ENCODE data around the gene CHAF1A.

DNA sequence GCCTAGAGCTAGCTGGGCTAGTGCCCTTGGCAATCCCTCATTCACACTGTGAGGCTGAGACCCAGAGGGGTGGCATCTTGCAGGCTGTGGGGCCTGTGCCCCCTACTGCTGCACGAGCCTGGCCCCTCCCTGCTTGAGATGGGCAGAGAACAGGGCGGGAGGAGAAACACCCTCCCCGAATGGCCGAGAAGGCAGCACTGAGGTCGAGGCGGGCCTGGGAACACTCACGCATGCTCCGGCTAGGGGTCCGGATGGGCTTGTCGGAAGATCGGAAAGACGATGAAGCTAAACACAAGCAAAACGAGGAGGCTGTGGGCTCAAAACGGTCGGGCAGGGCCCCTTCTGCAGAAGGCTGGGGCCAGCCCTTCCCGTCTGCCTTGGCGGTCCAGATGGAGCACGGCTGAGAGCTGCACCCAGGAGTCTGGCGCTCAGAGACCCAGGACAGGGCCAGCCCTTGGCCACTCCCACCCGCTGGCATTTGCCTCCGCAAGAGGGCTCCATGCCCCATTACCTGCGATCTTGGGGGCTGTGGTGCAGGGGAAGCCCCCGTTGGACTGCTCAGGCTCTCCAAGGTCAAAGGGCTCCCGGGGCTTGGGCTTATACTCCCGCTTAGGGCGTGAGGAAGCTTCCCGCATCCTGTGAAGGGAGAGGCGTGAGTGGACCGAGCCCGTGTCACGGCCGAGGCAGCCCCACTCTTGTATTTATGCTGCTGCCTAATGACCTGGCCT is 40.2 kb upstream of the CHAF1A start:
- no peak for TF ChIP-seq MAFK (IDR thresholded peaks at IDR 0.05; ENCODE audit: low read depth, low read length)
- TF ChIP-seq, protein P1, sequence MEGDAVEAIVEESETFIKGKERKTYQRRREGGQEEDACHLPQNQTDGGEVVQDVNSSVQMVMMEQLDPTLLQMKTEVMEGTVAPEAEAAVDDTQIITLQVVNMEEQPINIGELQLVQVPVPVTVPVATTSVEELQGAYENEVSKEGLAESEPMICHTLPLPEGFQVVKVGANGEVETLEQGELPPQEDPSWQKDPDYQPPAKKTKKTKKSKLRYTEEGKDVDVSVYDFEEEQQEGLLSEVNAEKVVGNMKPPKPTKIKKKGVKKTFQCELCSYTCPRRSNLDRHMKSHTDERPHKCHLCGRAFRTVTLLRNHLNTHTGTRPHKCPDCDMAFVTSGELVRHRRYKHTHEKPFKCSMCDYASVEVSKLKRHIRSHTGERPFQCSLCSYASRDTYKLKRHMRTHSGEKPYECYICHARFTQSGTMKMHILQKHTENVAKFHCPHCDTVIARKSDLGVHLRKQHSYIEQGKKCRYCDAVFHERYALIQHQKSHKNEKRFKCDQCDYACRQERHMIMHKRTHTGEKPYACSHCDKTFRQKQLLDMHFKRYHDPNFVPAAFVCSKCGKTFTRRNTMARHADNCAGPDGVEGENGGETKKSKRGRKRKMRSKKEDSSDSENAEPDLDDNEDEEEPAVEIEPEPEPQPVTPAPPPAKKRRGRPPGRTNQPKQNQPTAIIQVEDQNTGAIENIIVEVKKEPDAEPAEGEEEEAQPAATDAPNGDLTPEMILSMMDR (conservative IDR thresholded peaks at IDR 0.05; ENCODE audit: low read depth, low read length): no peak
- no peak for TF ChIP-seq POLR2A (IDR thresholded peaks at IDR 0.05; ENCODE audit: low read depth, low read length)
- TF ChIP-seq RAD21 (IDR thresholded peaks at IDR 0.05; ENCODE audit: low read length): no peak
- TF ChIP-seq, protein P2, sequence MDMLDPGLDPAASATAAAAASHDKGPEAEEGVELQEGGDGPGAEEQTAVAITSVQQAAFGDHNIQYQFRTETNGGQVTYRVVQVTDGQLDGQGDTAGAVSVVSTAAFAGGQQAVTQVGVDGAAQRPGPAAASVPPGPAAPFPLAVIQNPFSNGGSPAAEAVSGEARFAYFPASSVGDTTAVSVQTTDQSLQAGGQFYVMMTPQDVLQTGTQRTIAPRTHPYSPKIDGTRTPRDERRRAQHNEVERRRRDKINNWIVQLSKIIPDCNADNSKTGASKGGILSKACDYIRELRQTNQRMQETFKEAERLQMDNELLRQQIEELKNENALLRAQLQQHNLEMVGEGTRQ (IDR thresholded peaks at IDR 0.05; ENCODE audit: low read depth, low read length): no peak
- TF ChIP-seq MXI1 (IDR thresholded peaks at IDR 0.05; ENCODE audit: borderline replicate concordance, low read depth, low read length): no peak
- TF ChIP-seq FOS (IDR thresholded peaks at IDR 0.05; ENCODE audit: low read depth, low read length): no peak
- TF ChIP-seq, protein P3, sequence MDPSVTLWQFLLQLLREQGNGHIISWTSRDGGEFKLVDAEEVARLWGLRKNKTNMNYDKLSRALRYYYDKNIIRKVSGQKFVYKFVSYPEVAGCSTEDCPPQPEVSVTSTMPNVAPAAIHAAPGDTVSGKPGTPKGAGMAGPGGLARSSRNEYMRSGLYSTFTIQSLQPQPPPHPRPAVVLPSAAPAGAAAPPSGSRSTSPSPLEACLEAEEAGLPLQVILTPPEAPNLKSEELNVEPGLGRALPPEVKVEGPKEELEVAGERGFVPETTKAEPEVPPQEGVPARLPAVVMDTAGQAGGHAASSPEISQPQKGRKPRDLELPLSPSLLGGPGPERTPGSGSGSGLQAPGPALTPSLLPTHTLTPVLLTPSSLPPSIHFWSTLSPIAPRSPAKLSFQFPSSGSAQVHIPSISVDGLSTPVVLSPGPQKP (IDR thresholded peaks at IDR 0.05; ENCODE audit: borderline replicate concordance, low read depth, low read length): no peak
